IMR-90 (cell line): ENCODE measurements around the gene AZU1. TPM values are rescaled to one million over a fixed set of nuclear protein-coding genes. Genes with fewer than 3 reads are reported as not detected.

Experiments used
- ATAC-seq: fragments of 200-7000 bp; cut with Tn5 transposase; 2 replicates; pipeline ENCODE4 v1.9.1; 2020; ENCODE audit warnings: low read depth, mild to moderate bottlenecking, moderate library complexity
- BruUV-seq: library from RNA; stranded (reverse); fragments of 400-500 nt; replicated peaks from 2 replicates; lab custom pipeline; 2021; lab: Mats Ljungman, UMichigan
- CTCF ChIA-PET: fragments of 300-600 bp; formaldehyde crosslinking; extraction: SDS; loops from one replicate; lab custom pipeline; 2021; ENCODE audit warnings: antibody characterized with exemption; lab: Yijun Ruan, JAX
- POLR2A ChIA-PET: fragments of 300-600 bp; sonication (Branson Sonifier 250); formaldehyde crosslinking; loops from one replicate; lab custom pipeline; 2022; ENCODE audit warnings: antibody characterized with exemption; ENCODE audit not compliant: unreplicated experiment; lab: Charles Lee
- DNase-seq: peaks from one replicate; pipeline ENCODE4 v3.0.0; 2013
- H2AFZ ChIP-seq: replicated peaks from 2 replicates; pipeline ENCODE3; 2013; ENCODE audit warnings: low read length, mild to moderate bottlenecking; ENCODE audit not compliant: poor library complexity
- H2AK5ac ChIP-seq: 2 replicates; pipeline ENCODE4 v1.6.1; 2013; ENCODE audit warnings: low read depth, low read length, inconsistent platforms
- H2AK9ac ChIP-seq: replicated peaks from 2 replicates; pipeline ENCODE3; 2013; ENCODE audit warnings: mild to moderate bottlenecking, low read depth, low read length, moderate library complexity; ENCODE audit not compliant: poor library complexity
- H2BK120ac ChIP-seq: 2 replicates; pipeline ENCODE4 v1.6.1; 2013; ENCODE audit warnings: low read depth, low read length, inconsistent platforms
- H2BK15ac ChIP-seq: 3 replicates; pipeline ENCODE4 v1.6.1; 2013; ENCODE audit warnings: low read depth, low read length, inconsistent platforms
- H2BK20ac ChIP-seq: 2 replicates; pipeline ENCODE4 v1.6.1; 2013; ENCODE audit warnings: low read depth, mild to moderate bottlenecking, inconsistent platforms, low read length, moderate library complexity
- H2BK5ac ChIP-seq: 2 replicates; pipeline ENCODE4 v1.6.1; 2013; ENCODE audit warnings: mild to moderate bottlenecking, low read depth, low read length, inconsistent platforms; ENCODE audit not compliant: poor library complexity, severe bottlenecking
- H3K14ac ChIP-seq: replicated peaks from 2 replicates; pipeline ENCODE4 v1.6.1; 2013; ENCODE audit warnings: low read depth, low read length, inconsistent platforms
- H3K18ac ChIP-seq: 2 replicates; pipeline ENCODE4 v1.6.1; 2013; ENCODE audit warnings: low read depth, low read length, control low read depth
- H3K23ac ChIP-seq: 2 replicates; pipeline ENCODE4 v1.6.1; 2013; ENCODE audit warnings: low read depth, low read length, inconsistent platforms
- H3K27ac ChIP-seq: 2 replicates; pipeline ENCODE4 v1.5.1; 2013; ENCODE audit warnings: mild to moderate bottlenecking, control low read depth, low read length; ENCODE audit not compliant: insufficient read depth
- H3K27me3 ChIP-seq: 2 replicates; pipeline ENCODE4 v1.6.1; 2013; ENCODE audit warnings: low read length; ENCODE audit not compliant: control insufficient read depth, insufficient read depth
- H3K36me3 ChIP-seq: 2 replicates; pipeline ENCODE4 v1.6.1; 2013; ENCODE audit warnings: low read length, mixed read lengths; ENCODE audit not compliant: control insufficient read depth, insufficient read depth
- H3K4ac ChIP-seq: 2 replicates; pipeline ENCODE4 v1.6.1; 2013; ENCODE audit warnings: low read depth, low read length, inconsistent platforms
- H3K4me1 ChIP-seq: 2 replicates; pipeline ENCODE4 v1.6.1; 2013; ENCODE audit warnings: low read length, mixed read lengths; ENCODE audit not compliant: control insufficient read depth, insufficient read depth
- H3K4me2 ChIP-seq: 2 replicates; pipeline ENCODE4 v1.6.1; 2013; ENCODE audit warnings: low read depth, mild to moderate bottlenecking, control low read depth, low read length, moderate library complexity
- H3K4me3 ChIP-seq: 2 replicates; pipeline ENCODE4 v1.5.1; 2013; ENCODE audit warnings: low read depth, mild to moderate bottlenecking, control low read depth, low read length, moderate library complexity; ENCODE audit not compliant: insufficient read depth
- H3K56ac ChIP-seq: 2 replicates; pipeline ENCODE4 v1.6.1; 2013; ENCODE audit warnings: low read length, inconsistent platforms; ENCODE audit not compliant: insufficient read depth; ENCODE audit errors: extremely low read depth
- H3K79me1 ChIP-seq, 2 experiments: 2 replicates each; pipeline ENCODE4 v1.6.1; 2013; ENCODE audit warnings: low read length in 2 of 2, inconsistent platforms in 1 of 2, low read depth in 1 of 2
- H3K9ac ChIP-seq: 2 replicates; pipeline ENCODE4 v1.6.1; 2013; ENCODE audit warnings: low read depth, low read length, control low read depth
- H3K9me1 ChIP-seq: 2 replicates; pipeline ENCODE4 v1.6.1; 2013; ENCODE audit warnings: low read length, inconsistent platforms; ENCODE audit not compliant: insufficient read depth
- H3K9me3 ChIP-seq: 2 replicates; pipeline ENCODE4 v1.6.1; 2013; ENCODE audit warnings: low read length; ENCODE audit not compliant: control insufficient read depth, insufficient read depth
- H4K20me1 ChIP-seq: 2 replicates; pipeline ENCODE4 v1.6.1; 2013; ENCODE audit warnings: low read length, inconsistent platforms; ENCODE audit not compliant: insufficient read depth
- H4K5ac ChIP-seq: 2 replicates; pipeline ENCODE4 v1.6.1; 2013; ENCODE audit warnings: mild to moderate bottlenecking, low read depth, low read length, control low read depth
- H4K8ac ChIP-seq, 2 experiments: 2 replicates each; pipeline ENCODE4 v1.6.1; 2013; ENCODE audit warnings: low read depth in 2 of 2, low read length in 2 of 2, control low read depth in 1 of 2, inconsistent platforms in 1 of 2
- H4K91ac ChIP-seq: 2 replicates; pipeline ENCODE4 v1.6.1; 2013; ENCODE audit warnings: low read depth, low read length, inconsistent platforms; ENCODE audit not compliant: insufficient read depth
- BHLHE40 ChIP-seq: fragments of 150-350 bp; IDR thresholded peaks from 2 replicates; pipeline ENCODE4 v1.6.1; 2016; ENCODE audit warnings: mild to moderate bottlenecking, low read depth, low read length
- CEBPB ChIP-seq: IDR thresholded peaks from 2 replicates; pipeline ENCODE4 v1.6.1; 2012; ENCODE audit warnings: low read depth, low read length, improper control_type of control experiment
- CHD1 ChIP-seq: IDR thresholded peaks from 2 replicates; pipeline ENCODE4 v1.6.1; 2012; ENCODE audit warnings: low read depth, low read length, improper control_type of control experiment
- MAZ ChIP-seq: IDR thresholded peaks from 2 replicates; pipeline ENCODE4 v1.6.1; 2012; ENCODE audit warnings: low read depth, mild to moderate bottlenecking, low read length, improper control_type of control experiment, moderate library complexity, borderline replicate concordance
- MXI1 ChIP-seq: IDR thresholded peaks from 2 replicates; pipeline ENCODE4 v1.6.1; 2012; ENCODE audit warnings: low read depth, mild to moderate bottlenecking, low read length, moderate library complexity, borderline replicate concordance
- POLR2A ChIP-seq: IDR thresholded peaks from 2 replicates; pipeline ENCODE4 v1.6.1; 2012; ENCODE audit warnings: mild to moderate bottlenecking, low read depth, low read length
- RAD21 ChIP-seq: IDR thresholded peaks from 2 replicates; pipeline ENCODE4 v1.6.1; 2012; ENCODE audit warnings: low read length, improper control_type of control experiment
- RCOR1 ChIP-seq: IDR thresholded peaks from 2 replicates; pipeline ENCODE4 v1.6.1; 2012; ENCODE audit warnings: mild to moderate bottlenecking, low read length, improper control_type of control experiment; ENCODE audit not compliant: insufficient replicate concordance
- RFX5 ChIP-seq: IDR thresholded peaks from 2 replicates; pipeline ENCODE4 v1.8.0; 2012; ENCODE audit warnings: low read depth, mild to moderate bottlenecking, low read length, moderate library complexity
- SMC3 ChIP-seq: fragments of 150-350 bp; IDR thresholded peaks from 2 replicates; pipeline ENCODE4 v1.6.1; 2016; ENCODE audit warnings: low read depth, mild to moderate bottlenecking, antibody characterized with exemption, low read length, moderate library complexity
- WGBS, 2 experiments: methylation state at CpG; one replicate each; pipeline versions ENCODE4 v1.1.5 to v1.1.7; 2013; ENCODE audit warnings: missing lambda C conversion rate in 2 of 2; ENCODE audit not compliant: insufficient read length in 1 of 2; ENCODE audit errors: extremely low coverage in 2 of 2; 5-methylcytosine and 5-hydroxymethylcytosine counted together
- dilution Hi-C: fragments of 300-500 bp; cut with HindIII; formaldehyde crosslinking; loops from one replicate; pipeline ENCODE4 v1.14.3; 2018; ENCODE audit warnings: low sequenced_read_pairs; ENCODE audit not compliant: unreplicated experiment
- in situ Hi-C: fragments of 300-500 bp; cut with MboI; formaldehyde crosslinking; loops from 3 replicates; pipeline ENCODE4 v1.14.3; 2019; ENCODE audit warnings: low sequenced_read_pairs, inconsistent platforms, mixed read lengths
- intact Hi-C: fragments of 100-400 bp; cut with micrococcal nuclease; formaldehyde crosslinking; loops from 2 replicates; pipeline ENCODE4 v1.10.0; 2022
- polyA plus RNA-seq, 3 experiments: library from polyadenylated mRNA; depleted of rRNA; stranded (reverse); fragments of >200 nt; gene quantifications; 2 replicates each; pipeline ENCODE4 v1.2.3, GENCODE V29; 2012; ENCODE audit warnings: low replicate concordance in 1 of 3
- total RNA-seq: library from RNA; depleted of rRNA; stranded (reverse); fragments of >200 nt; gene quantifications from 2 replicates; pipeline ENCODE4 v1.2.3, GENCODE V29; 2012
- TF ChIP-seq, protein P1 (sequence below): fragments of 150-350 bp; IDR thresholded peaks from 2 replicates; pipeline ENCODE4 v1.6.1; 2017; ENCODE audit warnings: mild to moderate bottlenecking, antibody characterized with exemption, low read length, low read depth
- TF ChIP-seq, protein P2 (sequence below): conservative IDR thresholded peaks from 2 replicates; pipeline ENCODE4 v1.5.1; 2012; ENCODE audit warnings: mild to moderate bottlenecking, low read depth, low read length, improper control_type of control experiment

The AZU1 gene
- total and polyA plus RNA-seq, 2 of the 4 experiments (the other 2 are of a cell fraction), result 0.12 TPM; not detected in 1

DNA sequence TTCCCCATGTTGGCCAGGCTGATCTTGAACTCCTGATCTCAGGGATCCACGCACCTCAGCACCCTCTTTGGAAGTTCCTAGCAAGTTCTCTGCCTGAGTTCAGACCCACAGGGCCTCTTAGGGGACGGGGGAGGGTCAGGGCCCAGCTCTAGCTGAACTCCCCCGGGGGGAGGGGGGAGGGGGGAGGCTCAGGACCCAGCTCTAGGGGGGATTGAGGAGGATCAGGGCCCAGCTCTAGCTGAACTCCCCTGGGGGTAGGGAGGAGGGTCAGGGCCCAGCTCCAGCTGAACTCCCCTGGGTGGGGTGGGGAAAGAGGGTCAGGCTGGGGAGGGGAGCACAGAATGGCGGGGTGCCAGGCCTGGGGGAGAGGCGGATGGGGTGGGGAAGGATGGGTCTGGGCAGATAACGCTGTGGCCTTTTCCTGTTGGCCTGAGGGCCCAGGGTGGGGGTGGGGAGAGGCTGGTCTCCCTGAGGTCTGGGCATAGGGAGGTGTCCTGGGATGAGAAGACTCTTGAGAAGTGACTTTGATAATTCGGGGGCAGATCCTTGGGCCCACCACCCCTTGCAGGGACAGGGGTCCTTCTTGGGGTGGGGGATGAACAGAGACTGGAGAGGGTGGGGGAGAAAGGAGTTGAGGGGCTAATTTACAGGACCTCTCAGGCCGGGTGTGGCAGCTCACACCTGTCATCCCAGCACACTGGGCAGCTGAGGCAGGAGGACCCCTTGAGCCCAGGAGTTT lies 35.9 kb upstream of the AZU1 start (continued):
- TF ChIP-seq, protein P1, sequence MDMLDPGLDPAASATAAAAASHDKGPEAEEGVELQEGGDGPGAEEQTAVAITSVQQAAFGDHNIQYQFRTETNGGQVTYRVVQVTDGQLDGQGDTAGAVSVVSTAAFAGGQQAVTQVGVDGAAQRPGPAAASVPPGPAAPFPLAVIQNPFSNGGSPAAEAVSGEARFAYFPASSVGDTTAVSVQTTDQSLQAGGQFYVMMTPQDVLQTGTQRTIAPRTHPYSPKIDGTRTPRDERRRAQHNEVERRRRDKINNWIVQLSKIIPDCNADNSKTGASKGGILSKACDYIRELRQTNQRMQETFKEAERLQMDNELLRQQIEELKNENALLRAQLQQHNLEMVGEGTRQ, result no peak

GRCh38 chr19:792306-792885 lies 35.2 kb upstream of the AZU1 start:
- Histone ChIP-seq H2BK5ac (no peak overlapping the region), H2AK5ac (no peak overlapping the region), H3K56ac (no peak overlapping the region), H2BK15ac (no peak overlapping the region), H3K9ac (no peak overlapping the region), H4K91ac (no peak overlapping the region), H3K79me1 (peaks cover 0 to 3% of the 10 kb centered on the region in 2 experiments; a peak in 1 of 4 replicates), H4K20me1 (no peaks in the 10 kb centered on the region), H3K4me1 (peaks cover 2% of the 10 kb centered on the region; the same call in 1 of the 2 replicates), H4K8ac (no peak overlapping the region), H3K9me3 (no peaks in the 10 kb centered on the region), H3K4me3 (no peak overlapping the region), H3K36me3 (no peaks in the 10 kb centered on the region), H2AK9ac (no peak overlapping the region), H4K5ac (no peak overlapping the region), H3K18ac (no peak overlapping the region), H3K9me1 (no peaks in the 10 kb centered on the region), H2BK20ac (no peak overlapping the region), H3K27ac (no peak overlapping the region), H2AFZ (no peak overlapping the region), H3K4ac (no peak overlapping the region), H3K23ac (no peak overlapping the region), H3K14ac (no peak overlapping the region), H3K4me2 (no peak overlapping the region), H3K27me3 (no peaks in the 10 kb centered on the region), H2BK120ac (no peak overlapping the region)
- dilution Hi-C loops, result no loop called here
- ATAC-seq (no peak), DNase-seq (no peak)
- POLR2A ChIA-PET, result interaction anchor here (0.6 kb wide), 1 partner anchor 139 kb away, joined by 3 read pairs; no protein-coding TSS in a partner anchor
- BruUV-seq, result no TSS peak
- in situ Hi-C loops, result no loop called here
- 81% methylated on average over 10 of the region's 16 CpGs; no CpG with 5 or more reads in 1 of the 2 experiments for WGBS, 2 experiments
- CTCF ChIA-PET, result interaction anchor here (0.6 kb wide), 1 partner anchor 113 kb away, joined by 5 read pairs; no protein-coding TSS in a partner anchor
- intact Hi-C loops, result no loop called here
- no peak for TF ChIP-seq POLR2A
- no peak for TF ChIP-seq RFX5
- TF ChIP-seq CHD1, result no peak
- TF ChIP-seq BHLHE40, result no peak
- TF ChIP-seq SMC3, result no peak
- no peak for TF ChIP-seq MAZ
- TF ChIP-seq MXI1, result no peak
- TF ChIP-seq RAD21, result no peak
- TF ChIP-seq CEBPB, result no peak
- no peak for TF ChIP-seq RCOR1
- TF ChIP-seq, protein P2, sequence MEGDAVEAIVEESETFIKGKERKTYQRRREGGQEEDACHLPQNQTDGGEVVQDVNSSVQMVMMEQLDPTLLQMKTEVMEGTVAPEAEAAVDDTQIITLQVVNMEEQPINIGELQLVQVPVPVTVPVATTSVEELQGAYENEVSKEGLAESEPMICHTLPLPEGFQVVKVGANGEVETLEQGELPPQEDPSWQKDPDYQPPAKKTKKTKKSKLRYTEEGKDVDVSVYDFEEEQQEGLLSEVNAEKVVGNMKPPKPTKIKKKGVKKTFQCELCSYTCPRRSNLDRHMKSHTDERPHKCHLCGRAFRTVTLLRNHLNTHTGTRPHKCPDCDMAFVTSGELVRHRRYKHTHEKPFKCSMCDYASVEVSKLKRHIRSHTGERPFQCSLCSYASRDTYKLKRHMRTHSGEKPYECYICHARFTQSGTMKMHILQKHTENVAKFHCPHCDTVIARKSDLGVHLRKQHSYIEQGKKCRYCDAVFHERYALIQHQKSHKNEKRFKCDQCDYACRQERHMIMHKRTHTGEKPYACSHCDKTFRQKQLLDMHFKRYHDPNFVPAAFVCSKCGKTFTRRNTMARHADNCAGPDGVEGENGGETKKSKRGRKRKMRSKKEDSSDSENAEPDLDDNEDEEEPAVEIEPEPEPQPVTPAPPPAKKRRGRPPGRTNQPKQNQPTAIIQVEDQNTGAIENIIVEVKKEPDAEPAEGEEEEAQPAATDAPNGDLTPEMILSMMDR, result no peak
